Loucy (cell line): ENCODE results near the gene RGS6.

Source experiments
- H2AFZ ChIP-seq: fragments of 200-600 bp; sonication (generic); 2 replicates; pipeline ENCODE4 v1.6.0; 2016; ENCODE audit warnings: antibody characterized with exemption, mild to moderate bottlenecking, low read length, moderate library complexity
- H3F3A ChIP-seq: fragments of 200-600 bp; 2 replicates; pipeline ENCODE4 v1.6.0; 2016; ENCODE audit warnings: antibody characterized with exemption, low read depth, mild to moderate bottlenecking
- H3K27me3 ChIP-seq: fragments of 200-600 bp; sonication (generic); 2 replicates; pipeline ENCODE4 v1.6.1; 2014; ENCODE audit warnings: low read length, mild to moderate bottlenecking; ENCODE audit not compliant: insufficient read depth, poor library complexity, severe bottlenecking
- H3K36me3 ChIP-seq: fragments of 200-600 bp; sonication (generic); 2 replicates; pipeline ENCODE4 v1.6.1; 2016; ENCODE audit warnings: low read length; ENCODE audit not compliant: insufficient read depth
- H3K4me1 ChIP-seq: fragments of 200-600 bp; sonication (generic); 2 replicates; pipeline ENCODE4 v1.5.1; 2014; ENCODE audit warnings: low read length, mild to moderate bottlenecking; ENCODE audit not compliant: insufficient read depth, poor library complexity, severe bottlenecking
- H3K4me2 ChIP-seq: fragments of 200-600 bp; sonication (generic); 2 replicates; pipeline ENCODE4 v1.6.0; 2014; ENCODE audit warnings: antibody characterized with exemption, low read length, low read depth, mild to moderate bottlenecking; ENCODE audit not compliant: poor library complexity, severe bottlenecking
- H3K4me3 ChIP-seq: fragments of 200-600 bp; sonication (generic); 2 replicates; pipeline ENCODE4 v1.5.1; 2014; ENCODE audit warnings: low read length, mild to moderate bottlenecking, mixed read lengths; ENCODE audit not compliant: poor library complexity, severe bottlenecking
- H3K79me2 ChIP-seq: fragments of 200-600 bp; sonication (generic); 2 replicates; pipeline ENCODE4 v1.6.1; 2014; ENCODE audit warnings: low read length; ENCODE audit not compliant: insufficient read depth
- H3K9ac ChIP-seq: fragments of 200-600 bp; sonication (generic); 2 replicates; pipeline ENCODE4 v1.6.0; 2014; ENCODE audit warnings: mild to moderate bottlenecking, low read depth, low read length, moderate library complexity; ENCODE audit not compliant: poor library complexity, severe bottlenecking
- H3K9me2 ChIP-seq: fragments of 200-600 bp; sonication (generic); replicated peaks from 2 replicates; pipeline ENCODE4 v1.6.1; 2016; ENCODE audit warnings: low read depth, low read length, mixed read lengths
- H3K9me3 ChIP-seq: fragments of 200-600 bp; sonication (generic); 2 replicates; pipeline ENCODE4 v1.6.1; 2014; ENCODE audit warnings: mild to moderate bottlenecking, antibody characterized with exemption, low read length, low read depth; ENCODE audit not compliant: insufficient read depth
- H4K20me1 ChIP-seq: fragments of 200-600 bp; sonication (generic); 2 replicates; pipeline ENCODE4 v1.6.0; 2014; ENCODE audit warnings: antibody characterized with exemption, low read length, mild to moderate bottlenecking; ENCODE audit not compliant: insufficient read depth, poor library complexity, severe bottlenecking
- CTCF ChIP-seq: fragments of 200-600 bp; sonication (generic); conservative IDR thresholded peaks from 2 replicates; pipeline ENCODE4 v1.5.1; 2014; ENCODE audit warnings: mild to moderate bottlenecking, antibody characterized with exemption, low read length
- EZH2phosphoT487 ChIP-seq: fragments of 200-600 bp; IDR thresholded peaks from 2 replicates; pipeline ENCODE4 v1.6.1; 2018; ENCODE audit warnings: antibody characterized with exemption, mild to moderate bottlenecking, moderate library complexity, borderline replicate concordance

RGS6 gene

GRCh38 chr14:72423957-72424356 is 491.7 kb downstream of the RGS6 start:
- H4K20me1 ChIP-seq: no peaks in the 10 kb centered on the region
- H3K9me3 ChIP-seq: peaks cover 9% of the 10 kb centered on the region; the same call in 1 of the 2 replicates
- H3K27me3 ChIP-seq: no peaks in the 10 kb centered on the region
- TF ChIP-seq CTCF (no peak), EZH2phosphoT487 (no peak)
- no peaks in the 10 kb centered on the region for H3K9me2 ChIP-seq
- no peak overlapping the region for H3K4me3 ChIP-seq
- H3K4me2 ChIP-seq: no peak overlapping the region
- H3K36me3 ChIP-seq: no peaks in the 10 kb centered on the region; the same call in 1 of the 2 replicates
- no peak overlapping the region for H2AFZ ChIP-seq
- H3K9ac ChIP-seq: no peak overlapping the region
- no peaks in the 10 kb centered on the region for H3K79me2 ChIP-seq
- no peaks in the 10 kb centered on the region for H3F3A ChIP-seq
- H3K4me1 ChIP-seq: peaks cover 17% of the 10 kb centered on the region

DNA sequence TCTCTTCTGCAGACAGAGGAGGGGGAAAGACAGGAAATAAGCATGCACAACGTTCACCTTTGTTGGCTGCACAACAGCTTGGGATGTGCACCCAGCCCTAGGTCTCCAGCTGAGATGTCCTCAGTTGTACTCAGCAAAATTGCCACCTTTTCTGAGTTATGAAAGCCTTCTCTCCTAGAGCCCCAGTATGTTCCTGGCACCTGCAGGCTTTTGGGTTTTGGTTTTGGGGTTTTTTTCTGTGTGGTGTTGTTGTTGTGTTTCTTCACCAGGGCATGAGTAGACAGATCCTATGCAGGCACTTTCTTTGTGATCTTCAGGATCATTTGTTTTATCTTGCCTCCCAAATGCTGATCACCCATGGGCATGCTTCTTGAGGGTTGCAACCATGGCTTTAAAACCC is 498.2 kb downstream of the RGS6 start:
- no peaks in the 10 kb centered on the region for H3K36me3 ChIP-seq
- TF ChIP-seq EZH2phosphoT487 (no peak), CTCF (no peak)
- no peaks in the 10 kb centered on the region for H4K20me1 ChIP-seq
- no peak overlapping the region for H3K4me3 ChIP-seq
- no peak overlapping the region for H3K9ac ChIP-seq
- peaks cover 9% of the 10 kb centered on the region for H3K4me1 ChIP-seq
- no peaks in the 10 kb centered on the region for H3K9me2 ChIP-seq
- H3F3A ChIP-seq: no peaks in the 10 kb centered on the region
- no peaks in the 10 kb centered on the region for H3K27me3 ChIP-seq
- no peak overlapping the region for H3K4me2 ChIP-seq
- no peaks in the 10 kb centered on the region for H3K79me2 ChIP-seq
- H2AFZ ChIP-seq: no peak overlapping the region
- H3K9me3 ChIP-seq: peaks cover 12% of the 10 kb centered on the region; the same call in 1 of the 2 replicates

GRCh38 chr14:72432748-72433147 is 500.5 kb downstream of the RGS6 start:
- Histone ChIP-seq H3F3A (no peaks in the 10 kb centered on the region), H3K9me3 (peaks cover 9% of the 10 kb centered on the region; the same call in 1 of the 2 replicates), H3K4me3 (no peak overlapping the region), H3K9me2 (no peaks in the 10 kb centered on the region), H3K4me1 (peaks cover 25% of the 10 kb centered on the region), H3K4me2 (no peak overlapping the region), H2AFZ (no peak overlapping the region), H3K79me2 (no peaks in the 10 kb centered on the region), H4K20me1 (no peaks in the 10 kb centered on the region), H3K27me3 (no peaks in the 10 kb centered on the region), H3K36me3 (no peaks in the 10 kb centered on the region), H3K9ac (no peak overlapping the region)
- TF ChIP-seq EZH2phosphoT487: no peak
- TF ChIP-seq CTCF: no peak
